ENCODE data around the gene SHB.

DNA sequence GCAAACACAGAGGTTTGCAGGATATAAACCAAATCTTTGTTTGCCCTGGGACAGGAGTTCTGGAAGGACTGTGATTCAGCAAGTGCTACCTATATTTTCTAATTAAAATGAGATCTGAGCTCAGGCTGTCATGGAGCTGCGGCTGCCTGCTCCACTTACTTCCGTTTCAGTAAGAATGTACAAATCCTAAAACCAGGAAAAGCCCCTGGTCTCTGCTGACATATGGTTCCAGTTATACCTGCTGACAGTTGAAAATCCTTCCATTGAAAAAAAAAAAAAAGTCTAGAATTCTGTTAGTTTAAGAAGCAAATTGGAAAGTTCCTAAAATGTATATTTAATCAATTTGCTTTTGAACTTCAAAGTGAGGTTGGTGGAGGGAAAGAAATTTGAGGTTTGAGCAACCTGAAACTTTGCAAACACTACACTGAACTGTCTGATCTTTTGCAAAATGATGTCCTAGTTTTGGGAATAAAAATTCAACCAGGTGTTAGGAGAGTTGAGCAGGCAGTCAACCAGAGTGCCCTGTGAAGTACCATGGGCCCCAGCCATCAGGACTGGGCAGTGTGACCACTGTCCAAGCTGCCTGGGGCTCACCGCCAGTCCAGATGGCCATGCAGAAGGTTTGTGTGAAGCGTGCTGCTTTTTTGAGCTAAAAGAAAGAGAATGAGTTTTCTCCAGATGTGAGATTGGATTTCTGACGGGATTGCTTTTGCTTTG lies 50.6 kb downstream of the SHB start:
- no peak for TF ChIP-seq POLR2A (IDR thresholded peaks at IDR 0.05)
- TF ChIP-seq CTCF (IDR thresholded peaks at IDR 0.05), result no peak
- no peak for TF ChIP-seq POLR2AphosphoS5 (IDR thresholded peaks at IDR 0.05)

Measured in prostate gland (tissue), 2 donors.